Neural progenitor cell (in vitro differentiated cells): Measurements from ENCODE around the gene TSPAN2. TPM values are rescaled to one million over a fixed set of nuclear protein-coding genes. Genes with fewer than 3 reads are reported as not detected.

Source experiments
- DNase-seq: peaks from one replicate; pipeline ENCODE4 v3.0.0-alpha.2; 2016; ENCODE audit warnings: low spot score
- H2AFZ ChIP-seq: fragments of 200-600 bp; sonication (generic); replicated peaks from 2 replicates; pipeline ENCODE4 v1.6.1; 2016; ENCODE audit warnings: antibody characterized with exemption
- H3F3A ChIP-seq: fragments of 200-600 bp; sonication (generic); 2 replicates; pipeline ENCODE4 v1.6.1; 2016; ENCODE audit warnings: antibody characterized with exemption, low read depth
- H3K27ac ChIP-seq: fragments of 200-600 bp; sonication (generic); 2 replicates; pipeline ENCODE4 v1.5.1; 2016; ENCODE audit warnings: mild to moderate bottlenecking
- H3K27me3 ChIP-seq: fragments of 200-600 bp; sonication (generic); 2 replicates; pipeline ENCODE4 v1.6.1; 2016; ENCODE audit warnings: mild to moderate bottlenecking, moderate library complexity
- H3K36me3 ChIP-seq: fragments of 200-600 bp; sonication (generic); 2 replicates; pipeline ENCODE4 v1.5.1; 2016
- H3K4me1 ChIP-seq: fragments of 200-600 bp; sonication (generic); 2 replicates; pipeline ENCODE4 v1.6.1; 2016; ENCODE audit warnings: mixed run types
- H3K4me2 ChIP-seq: fragments of 200-600 bp; sonication (generic); 2 replicates; pipeline ENCODE4 v1.6.1; 2016
- H3K4me3 ChIP-seq: fragments of 200-600 bp; sonication (generic); 2 replicates; pipeline ENCODE4 v1.5.1; 2016
- H3K79me2 ChIP-seq: fragments of 200-600 bp; sonication (generic); 2 replicates; pipeline ENCODE4 v1.6.1; 2016; ENCODE audit warnings: low read depth
- H3K9ac ChIP-seq: fragments of 200-600 bp; sonication (generic); 2 replicates; pipeline ENCODE4 v1.6.1; 2016
- H3K9me3 ChIP-seq: fragments of 200-600 bp; sonication (generic); 2 replicates; pipeline ENCODE4 v1.5.1; 2016; ENCODE audit warnings: low read depth
- H4K20me1 ChIP-seq: fragments of 200-600 bp; sonication (generic); 2 replicates; pipeline ENCODE4 v1.6.1; 2016; ENCODE audit warnings: low read depth
- H3K27ac Mint-ChIP-seq: 3 replicates; pipeline ENCODE4 v1.8.0; 2021; ENCODE audit warnings: mixed read lengths
- H3K27me3 Mint-ChIP-seq: 2 replicates; pipeline ENCODE4 v1.8.0; 2022; ENCODE audit warnings: low read depth, mild to moderate bottlenecking, inconsistent platforms, moderate library complexity, mixed read lengths; ENCODE audit not compliant: insufficient read depth
- H3K36me3 Mint-ChIP-seq: 3 replicates; pipeline ENCODE4 v1.8.0; 2021; ENCODE audit warnings: mixed read lengths
- H3K4me1 Mint-ChIP-seq: 3 replicates; pipeline ENCODE4 v1.8.0; 2021; ENCODE audit warnings: mixed read lengths
- H3K4me3 Mint-ChIP-seq: 3 replicates; pipeline ENCODE4 v1.8.0; 2021; ENCODE audit warnings: mild to moderate bottlenecking, moderate library complexity, mixed read lengths
- H3K9me3 Mint-ChIP-seq: 3 replicates; pipeline ENCODE4 v1.8.0; 2020; ENCODE audit warnings: mixed read lengths
- CTCF ChIP-seq: fragments of 200-600 bp; sonication (generic); IDR thresholded peaks from 2 replicates; pipeline ENCODE4 v1.5.1; 2017; ENCODE audit warnings: antibody characterized with exemption, mild to moderate bottlenecking
- EZH2 ChIP-seq: fragments of 200-600 bp; sonication (generic); IDR thresholded peaks from 2 replicates; pipeline ENCODE4 v1.6.1; 2017; ENCODE audit warnings: antibody characterized with exemption, mild to moderate bottlenecking, moderate library complexity
- EZH2phosphoT487 ChIP-seq: fragments of 200-600 bp; sonication (generic); IDR thresholded peaks from 2 replicates; pipeline ENCODE4 v1.6.1; 2017; ENCODE audit warnings: antibody characterized with exemption
- total RNA-seq: library from RNA; depleted of rRNA; stranded (reverse); fragments of >200 nt; gene quantifications from 2 replicates; pipeline ENCODE4 v1.2.3, GENCODE V29; 2015; ENCODE audit warnings: low replicate concordance

TSPAN2 gene
- total RNA-seq, 1 donor from 2014 or later: 19.7 TPM

- H3K27ac ChIP-seq: no peak overlapping the region
Observed at GRCh38 chr1:115130786-115131185, 41.5 kb upstream of the TSPAN2 start.

GRCh38 chr1:115129071-115129640 is 39.9 kb upstream of the TSPAN2 start:
- Histone ChIP-seq H3K36me3 (no peaks in the 10 kb centered on the region), H3K4me2 (no peak overlapping the region), H3K4me1 (no peaks in the 10 kb centered on the region), H3K9me3 (no peaks in the 10 kb centered on the region), H3F3A (no peaks in the 10 kb centered on the region), H2AFZ (no peak overlapping the region), H3K79me2 (no peaks in the 10 kb centered on the region), H3K27ac (no peak overlapping the region), H3K9ac (no peak overlapping the region), H4K20me1 (no peaks in the 10 kb centered on the region), H3K4me3 (no peak overlapping the region), H3K27me3 (no peaks in the 10 kb centered on the region)
- Mint-ChIP-seq H3K4me3 (no peak overlapping the region), H3K27me3 (peaks cover 2% of the 10 kb centered on the region), H3K36me3 (peaks cover 3% of the 10 kb centered on the region), H3K4me1 (no peaks in the 10 kb centered on the region), H3K9me3 (peaks cover 8% of the 10 kb centered on the region), H3K27ac (no peak overlapping the region)
- TF ChIP-seq CTCF (no peak), EZH2phosphoT487 (no peak), EZH2 (no peak)
- no peak for DNase-seq

More at GRCh38 chr1:115130786-115131185, 41.5 kb upstream of the TSPAN2 start:
- Histone ChIP-seq H3K9me3 (no peaks in the 10 kb centered on the region), H3K9ac (no peak overlapping the region), H3K4me1 (no peaks in the 10 kb centered on the region), H3K79me2 (no peaks in the 10 kb centered on the region), H3K27me3 (no peaks in the 10 kb centered on the region), H2AFZ (no peak overlapping the region), H3K4me3 (no peak overlapping the region), H4K20me1 (no peaks in the 10 kb centered on the region), H3K4me2 (no peak overlapping the region), H3K36me3 (no peaks in the 10 kb centered on the region), H3F3A (no peaks in the 10 kb centered on the region)
- DNase-seq: no peak
- no peak overlapping the region for H3K27ac Mint-ChIP-seq
- no peak for TF ChIP-seq CTCF
- H3K4me3 Mint-ChIP-seq: no peak overlapping the region
- H3K27me3 Mint-ChIP-seq: peaks cover 2% of the 10 kb centered on the region
- H3K4me1 Mint-ChIP-seq: no peaks in the 10 kb centered on the region
- peaks cover 3% of the 10 kb centered on the region for H3K36me3 Mint-ChIP-seq
- peaks cover 5% of the 10 kb centered on the region for H3K9me3 Mint-ChIP-seq

DNA sequence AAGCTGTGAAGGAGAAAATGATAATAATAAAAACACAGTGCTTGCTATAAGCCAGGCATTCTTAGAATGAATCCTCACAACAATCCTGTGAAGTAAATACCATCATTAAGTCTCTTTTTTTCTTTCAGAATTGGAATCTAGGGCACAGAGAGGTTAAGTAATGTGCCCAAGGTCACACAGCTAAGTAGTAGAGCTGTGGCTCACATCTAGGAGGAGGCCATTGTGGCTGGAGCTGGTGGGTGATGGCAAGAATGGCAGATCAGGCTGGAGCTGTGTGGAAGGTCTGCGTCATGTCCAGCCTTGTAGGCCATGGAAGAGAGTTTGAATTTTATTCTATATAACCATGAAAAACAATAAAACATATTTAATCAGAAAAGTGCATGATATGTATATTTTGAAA is 38.2 kb upstream of the TSPAN2 start:
- no peak overlapping the region for H3K4me3 Mint-ChIP-seq
- no peak overlapping the region for H3K4me3 ChIP-seq
- no peak for DNase-seq
- H3K36me3 ChIP-seq: no peaks in the 10 kb centered on the region
- no peaks in the 10 kb centered on the region for H3K79me2 ChIP-seq
- H3K4me1 ChIP-seq: no peaks in the 10 kb centered on the region
- H2AFZ ChIP-seq: no peak overlapping the region
- H3K27ac Mint-ChIP-seq: no peak overlapping the region
- H3K27me3 Mint-ChIP-seq: peaks cover 2% of the 10 kb centered on the region
- H3K9me3 ChIP-seq: no peaks in the 10 kb centered on the region
- H3K4me2 ChIP-seq: no peak overlapping the region
- no peak overlapping the region for H3K27ac ChIP-seq
- H3K4me1 Mint-ChIP-seq: no peaks in the 10 kb centered on the region
- H3F3A ChIP-seq: no peaks in the 10 kb centered on the region
- H3K27me3 ChIP-seq: no peaks in the 10 kb centered on the region
- peaks cover 3% of the 10 kb centered on the region for H3K36me3 Mint-ChIP-seq
- H4K20me1 ChIP-seq: no peaks in the 10 kb centered on the region
- H3K9me3 Mint-ChIP-seq: peaks cover 15% of the 10 kb centered on the region
- H3K9ac ChIP-seq: no peak overlapping the region
- TF ChIP-seq EZH2phosphoT487: no peak
- no peak for TF ChIP-seq EZH2
- no peak for TF ChIP-seq CTCF
